ENCODE measurements around the gene ASF1A. TPM values are rescaled to one million over a fixed set of nuclear protein-coding genes. Genes with fewer than 3 reads are reported as not detected.
A peak's percentile ranks its signal among the peaks of the same experiment; 100 is the strongest.

Gene ASF1A
- total and polyA plus RNA-seq, 11 donors, result 9.8 to 28.9 (median 22.1) TPM

DNA sequence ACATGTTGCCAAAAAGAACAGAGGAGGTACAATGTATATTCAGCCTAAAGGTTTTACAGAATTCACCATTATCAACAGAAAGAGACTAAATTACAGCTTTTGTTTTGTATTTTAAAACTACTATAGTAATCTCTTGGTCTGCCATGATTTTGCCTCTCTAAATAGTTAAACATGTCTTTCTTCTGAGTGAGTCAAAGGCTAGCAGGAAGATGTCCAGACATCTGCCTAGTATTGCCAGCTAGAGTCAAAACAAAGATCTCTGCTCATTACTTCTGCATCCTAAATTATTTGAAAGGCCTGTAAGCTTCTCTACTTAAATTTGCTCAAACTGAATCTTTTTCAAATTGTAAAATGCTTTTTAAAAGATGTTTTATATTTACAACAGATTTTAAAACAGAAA is 8.8 kb downstream of the ASF1A start:
- Histone ChIP-seq H3K27me3 (no peaks in the 10 kb centered on the region), H3K4me1 (peaks cover 0 to 39% (median 20%) of the 10 kb centered on the region in 12 donors), H3K9me3 (no peaks in the 10 kb centered on the region), H3K36me3 (peaks cover 0 to 97% (median 62%) of the 10 kb centered on the region in 9 donors), H3K4me3 (no peak overlapping the region), H3K27ac (peak overlapping the region in 1 of 12 donors; percentile 12)
- ATAC-seq (no peak), DNase-seq (no peak)
- no peak for TF ChIP-seq POLR2A (IDR thresholded peaks at IDR 0.05)
- TF ChIP-seq, protein P1, sequence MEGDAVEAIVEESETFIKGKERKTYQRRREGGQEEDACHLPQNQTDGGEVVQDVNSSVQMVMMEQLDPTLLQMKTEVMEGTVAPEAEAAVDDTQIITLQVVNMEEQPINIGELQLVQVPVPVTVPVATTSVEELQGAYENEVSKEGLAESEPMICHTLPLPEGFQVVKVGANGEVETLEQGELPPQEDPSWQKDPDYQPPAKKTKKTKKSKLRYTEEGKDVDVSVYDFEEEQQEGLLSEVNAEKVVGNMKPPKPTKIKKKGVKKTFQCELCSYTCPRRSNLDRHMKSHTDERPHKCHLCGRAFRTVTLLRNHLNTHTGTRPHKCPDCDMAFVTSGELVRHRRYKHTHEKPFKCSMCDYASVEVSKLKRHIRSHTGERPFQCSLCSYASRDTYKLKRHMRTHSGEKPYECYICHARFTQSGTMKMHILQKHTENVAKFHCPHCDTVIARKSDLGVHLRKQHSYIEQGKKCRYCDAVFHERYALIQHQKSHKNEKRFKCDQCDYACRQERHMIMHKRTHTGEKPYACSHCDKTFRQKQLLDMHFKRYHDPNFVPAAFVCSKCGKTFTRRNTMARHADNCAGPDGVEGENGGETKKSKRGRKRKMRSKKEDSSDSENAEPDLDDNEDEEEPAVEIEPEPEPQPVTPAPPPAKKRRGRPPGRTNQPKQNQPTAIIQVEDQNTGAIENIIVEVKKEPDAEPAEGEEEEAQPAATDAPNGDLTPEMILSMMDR (IDR thresholded peaks at IDR 0.05), result no peak
- intact Hi-C loops (cut with DNase I), result no loop called here

DNA sequence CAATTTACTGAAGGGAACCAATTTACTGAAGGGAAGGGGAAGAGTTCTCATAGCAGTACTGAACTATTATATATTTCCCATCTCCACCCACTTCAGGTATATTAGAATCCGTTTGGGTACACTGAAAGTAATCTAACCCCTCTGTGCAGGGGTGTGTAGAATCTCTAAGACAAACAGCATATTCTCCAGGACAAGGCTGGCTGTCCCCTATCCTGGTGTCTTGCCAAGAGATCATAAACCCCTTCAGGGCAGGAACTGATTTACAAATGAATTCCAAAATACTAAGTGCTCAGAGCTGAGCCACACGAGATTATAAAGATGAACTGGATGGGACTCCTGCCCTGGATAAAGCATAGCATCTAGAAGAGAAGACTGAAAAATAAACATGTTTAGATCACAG is 9.2 kb downstream of the ASF1A start:
- ATAC-seq, result no peak

DNA sequence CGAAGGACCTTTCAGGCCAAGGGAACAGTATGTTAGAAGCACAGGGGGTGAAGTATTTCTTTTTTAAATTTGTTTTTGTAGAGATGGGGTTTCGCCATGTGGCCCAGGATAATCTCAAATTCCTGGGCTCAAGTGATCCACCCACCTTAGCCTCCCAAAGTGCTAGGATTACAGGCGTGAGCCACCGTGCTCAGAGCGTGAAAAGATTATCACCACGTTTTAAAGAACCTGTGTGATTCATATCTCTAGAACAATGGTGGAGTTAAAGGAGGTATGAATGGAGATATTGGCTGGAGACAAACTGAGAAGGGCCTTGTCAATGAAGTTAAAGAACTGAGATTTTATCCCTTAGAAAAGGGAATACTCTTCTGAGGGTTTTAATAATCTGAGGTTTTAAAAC is 9.7 kb downstream of the ASF1A start:
- Histone ChIP-seq H3K27me3 (no peaks in the 10 kb centered on the region), H3K4me1 (peaks cover 0 to 37% (median 19%) of the 10 kb centered on the region in 12 donors), H3K36me3 (peaks cover 0 to 97% (median 72%) of the 10 kb centered on the region in 9 donors), H3K9me3 (no peaks in the 10 kb centered on the region), H3K27ac (no peak overlapping the region), H3K4me3 (no peak overlapping the region)
- intact Hi-C loops (cut with DNase I), result no loop called here
- ATAC-seq, result no peak
- 88 to 94% (median 91%) methylated on average over 6 of the region's 6 CpGs for WGBS, 4 donors
- DNase-seq, result no peak
- TF ChIP-seq POLR2A (IDR thresholded peaks at IDR 0.05), result no peak
- TF ChIP-seq, protein P1 (IDR thresholded peaks at IDR 0.05), result no peak

More for the DNA sequence above, 9.2 kb downstream of the ASF1A start:
- Histone ChIP-seq H3K27me3 (no peaks in the 10 kb centered on the region), H3K4me3 (no peak overlapping the region), H3K4me1 (peaks cover 0 to 37% (median 20%) of the 10 kb centered on the region in 12 donors), H3K9me3 (no peaks in the 10 kb centered on the region), H3K27ac (peak overlapping the region in 1 of 12 donors; percentile 12), H3K36me3 (peaks cover 0 to 97% (median 66%) of the 10 kb centered on the region in 9 donors)
- WGBS, 4 donors, result 60 to 67% (median 63%) methylated on average over 2 of the region's 2 CpGs
- no peak for DNase-seq
- intact Hi-C loops (cut with DNase I), result no loop called here
- TF ChIP-seq POLR2A (IDR thresholded peaks at IDR 0.05), result no peak
- TF ChIP-seq, protein P1 (IDR thresholded peaks at IDR 0.05), result no peak

DNA sequence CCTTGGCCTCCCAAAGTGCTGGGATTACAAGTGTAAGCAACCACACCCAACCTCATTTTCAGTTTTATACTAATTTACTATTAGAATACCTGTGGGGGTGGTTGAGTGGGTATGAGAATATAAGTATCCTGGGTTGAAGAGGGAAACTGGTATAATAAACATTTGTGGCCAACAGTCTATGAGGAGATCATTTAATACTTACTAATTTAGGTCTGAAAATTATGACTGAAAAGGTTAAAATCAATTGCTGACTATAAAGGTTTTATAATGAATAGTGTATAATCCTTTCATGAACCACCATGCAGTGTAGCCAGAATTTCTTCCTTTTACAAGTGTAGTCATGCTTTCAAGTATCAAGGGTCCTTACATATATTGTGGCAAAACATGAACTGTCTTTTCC is 11.1 kb downstream of the ASF1A start:
- TF ChIP-seq, protein P1 (IDR thresholded peaks at IDR 0.05), result no peak
- no peak for TF ChIP-seq POLR2A (IDR thresholded peaks at IDR 0.05)
- peaks cover 0 to 98% (median 86%) of the 10 kb centered on the region in 9 donors for H3K36me3 ChIP-seq

More for the DNA sequence above, 11.1 kb downstream of the ASF1A start:
- intact Hi-C loops (cut with DNase I), result no loop called here
- Histone ChIP-seq H3K27me3 (no peaks in the 10 kb centered on the region), H3K9me3 (no peaks in the 10 kb centered on the region), H3K4me3 (no peak overlapping the region), H3K27ac (no peak overlapping the region), H3K4me1 (peaks cover 0 to 30% (median 13%) of the 10 kb centered on the region in 12 donors)
- DNase-seq, result no peak
- no peak for ATAC-seq

Measured in heart left ventricle (tissue), 16 donors.